HG03103 (cell line): ENCODE data around the gene PIEZO1.

Source experiments
- ATAC-seq: cut with Tn5 transposase; IDR thresholded peaks from one replicate; pipeline ENCODE4 v1.9.1; 2021; ENCODE audit warnings: low read depth; ENCODE audit not compliant: unreplicated experiment

Gene PIEZO1

DNA sequence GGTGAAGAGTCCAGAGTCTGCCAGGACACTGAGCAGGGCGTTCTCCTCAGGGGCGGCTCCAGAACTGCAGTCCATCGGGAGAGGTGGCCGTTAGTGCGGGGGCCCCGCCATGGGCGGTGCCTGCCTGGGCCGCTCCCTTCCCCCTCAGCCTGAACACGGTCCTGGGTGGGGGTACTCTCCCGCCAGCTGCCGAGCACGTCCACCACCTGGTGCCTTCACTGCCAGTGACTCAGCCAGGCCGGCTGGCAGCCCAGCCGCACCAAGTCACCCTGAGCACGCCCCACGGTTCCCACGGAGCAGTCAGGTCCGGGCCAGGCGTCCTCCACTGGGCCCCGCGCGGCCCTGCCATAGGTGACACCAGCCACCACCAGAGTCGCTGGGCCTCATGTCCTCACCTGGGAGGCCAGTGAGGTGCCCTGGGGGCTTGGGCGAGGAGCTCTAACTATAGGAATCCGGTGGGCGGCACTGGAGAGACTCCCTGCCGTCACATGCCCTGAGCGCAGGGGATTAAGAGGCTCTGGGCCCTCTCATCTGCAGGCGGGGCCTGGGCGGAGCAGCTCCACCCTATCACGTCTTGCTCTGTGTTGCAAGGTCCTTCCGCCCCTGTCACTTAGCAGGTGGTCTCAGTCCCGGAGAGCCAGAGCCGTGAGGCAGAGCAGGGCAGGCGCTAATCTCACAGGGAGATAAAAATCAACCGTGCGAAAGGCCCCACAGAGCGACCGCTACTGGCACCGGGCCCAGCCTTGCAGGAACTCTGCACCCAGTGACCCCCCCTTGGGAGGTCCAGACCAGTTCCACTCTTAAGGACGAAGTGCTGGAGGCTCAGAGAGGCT is 14.3 kb downstream of the PIEZO1 start:
- no peak for ATAC-seq

DNA sequence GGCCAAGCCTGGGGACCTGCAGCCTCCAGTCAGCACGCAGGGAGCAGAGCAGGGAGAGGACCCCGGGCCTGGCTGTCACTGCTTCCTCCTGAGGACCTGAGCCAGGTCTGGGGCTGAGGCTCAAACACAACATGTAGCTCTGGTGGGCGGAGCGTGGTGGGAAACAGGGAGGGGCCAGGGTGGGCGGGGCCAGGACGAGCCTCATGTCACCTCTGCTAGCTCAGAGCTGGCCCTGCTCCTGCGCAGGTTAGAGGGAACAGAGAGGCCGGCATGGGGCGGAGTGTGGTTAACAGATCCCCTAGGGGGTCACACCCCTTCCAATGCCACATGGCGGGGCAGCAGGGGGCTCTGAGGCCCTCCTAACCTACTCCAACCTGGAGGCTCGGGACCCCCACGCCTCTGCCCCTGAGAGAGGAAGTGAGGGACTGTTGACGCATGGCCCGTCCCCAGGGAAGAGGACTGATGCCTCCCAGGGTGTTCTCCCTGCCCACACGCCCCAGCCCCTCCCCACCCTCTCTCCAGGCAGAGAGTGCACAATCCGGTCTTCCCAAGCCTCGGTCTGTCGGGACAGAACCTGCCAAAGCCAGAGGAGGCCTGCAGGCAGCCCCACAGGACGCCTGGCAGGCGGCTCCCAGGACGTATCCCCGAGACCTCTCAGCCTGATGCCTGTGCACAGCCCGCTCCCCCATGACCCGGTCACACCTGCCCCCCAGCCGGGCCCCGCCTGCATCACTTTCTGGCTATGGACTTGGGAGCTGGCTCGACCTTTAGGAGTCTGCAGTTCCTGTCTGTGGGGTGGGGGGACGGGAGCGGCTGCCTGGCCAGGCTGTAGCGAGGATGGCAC is 15.2 kb downstream of the PIEZO1 start:
- no peak for ATAC-seq

DNA sequence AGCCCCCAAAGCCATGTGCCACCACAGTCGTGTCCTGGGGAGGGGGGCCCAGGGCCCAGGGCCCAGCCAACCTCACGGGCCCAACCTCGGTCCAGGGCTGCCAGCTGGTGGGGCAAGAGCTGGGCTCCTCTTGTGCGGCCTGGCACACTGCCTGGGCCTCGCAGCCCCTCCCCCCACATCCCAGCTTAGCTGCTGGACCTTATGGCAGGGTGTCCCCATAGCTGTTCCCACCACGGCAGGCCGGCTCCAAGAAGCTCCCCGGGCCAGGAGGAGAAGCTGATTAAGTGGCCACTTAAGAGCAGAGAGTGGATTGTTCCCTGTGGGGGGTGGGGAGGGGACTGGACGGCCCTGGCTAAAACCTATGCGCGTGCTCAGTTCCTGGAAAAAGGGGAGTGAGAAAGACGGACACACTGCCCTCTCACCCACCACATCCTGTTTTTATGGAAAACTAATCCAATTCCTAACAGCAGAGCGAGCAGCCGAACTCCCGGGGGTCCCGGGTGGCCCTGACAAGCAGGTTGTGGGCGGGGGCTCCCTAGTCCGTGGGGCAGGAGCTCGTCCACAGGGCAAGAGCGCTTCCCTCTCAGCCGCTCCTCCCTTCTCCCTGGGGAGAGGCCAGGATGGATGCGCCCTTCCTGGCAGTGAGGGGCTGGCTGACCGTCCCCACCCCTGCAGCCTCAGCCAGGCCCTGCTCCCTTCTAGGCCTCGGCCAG is 16.8 kb downstream of the PIEZO1 start:
- ATAC-seq = no peak

DNA sequence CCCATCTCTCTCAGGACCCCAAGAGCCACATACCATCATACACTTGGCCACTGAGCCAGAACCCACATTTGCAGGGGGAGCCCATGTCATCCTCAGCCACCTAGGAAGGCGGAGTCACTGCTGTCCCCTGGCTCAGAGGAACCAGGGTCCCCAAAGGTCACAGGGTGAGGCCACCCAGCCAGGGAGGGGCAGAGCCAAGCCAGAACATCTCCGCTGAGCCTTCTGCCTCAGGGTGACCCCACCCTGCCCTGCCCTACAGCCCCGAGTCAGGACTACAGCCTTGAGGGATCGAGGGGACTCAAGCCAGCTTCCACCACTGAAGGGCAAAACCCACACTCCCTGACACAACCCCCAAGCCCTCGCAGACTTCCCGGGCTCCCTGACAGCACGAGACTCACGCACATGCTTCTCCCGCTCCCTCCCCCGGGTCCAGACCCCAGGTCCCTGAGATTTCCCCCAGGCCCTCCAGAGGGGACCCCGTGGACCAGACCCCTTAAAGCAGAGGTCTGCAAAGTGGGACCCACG is 17.4 kb downstream of the PIEZO1 start:
- no peak for ATAC-seq

DNA sequence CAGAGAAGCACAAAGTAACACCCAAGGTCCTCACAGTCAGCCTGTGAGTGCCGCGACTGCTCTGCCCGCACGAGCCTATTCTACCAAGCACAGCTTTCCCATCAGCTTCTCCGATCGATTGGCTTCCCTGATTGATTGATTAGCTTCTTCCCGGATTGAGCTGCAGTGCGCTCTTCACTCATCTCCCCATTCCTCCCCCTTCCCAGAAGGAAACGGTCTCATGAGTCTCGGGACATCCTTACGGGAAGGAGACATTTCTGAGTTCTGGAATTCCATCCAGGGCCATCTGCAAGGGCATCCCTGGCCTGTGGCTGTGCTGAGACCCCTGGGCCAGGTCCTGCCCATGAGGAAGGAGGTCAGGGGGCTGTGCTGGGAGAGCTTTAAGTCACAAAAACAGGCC is 18.0 kb downstream of the PIEZO1 start:
- ATAC-seq = no peak

DNA sequence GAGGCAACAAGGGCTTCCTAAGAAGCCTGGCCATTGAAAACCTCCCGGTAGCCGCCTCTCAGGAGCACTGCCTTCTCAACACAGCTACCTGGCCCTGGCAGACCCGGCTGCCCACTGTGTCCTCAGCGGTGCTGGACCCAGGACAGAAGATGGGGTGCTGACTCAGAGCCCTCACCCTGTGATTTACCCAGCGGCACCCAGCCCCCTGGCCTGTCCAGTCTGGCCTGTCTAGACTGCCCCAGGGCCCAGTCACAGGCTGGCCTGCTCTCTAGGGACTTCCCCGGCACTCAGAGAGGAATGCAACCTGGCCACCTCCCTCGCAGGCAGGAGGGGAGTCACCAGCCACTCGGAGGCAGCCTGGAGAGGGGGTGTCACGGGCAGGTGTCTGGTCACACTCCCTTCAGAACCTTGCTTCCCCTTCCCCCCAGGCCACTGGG is 20.1 kb downstream of the PIEZO1 start:
- no peak for ATAC-seq

DNA sequence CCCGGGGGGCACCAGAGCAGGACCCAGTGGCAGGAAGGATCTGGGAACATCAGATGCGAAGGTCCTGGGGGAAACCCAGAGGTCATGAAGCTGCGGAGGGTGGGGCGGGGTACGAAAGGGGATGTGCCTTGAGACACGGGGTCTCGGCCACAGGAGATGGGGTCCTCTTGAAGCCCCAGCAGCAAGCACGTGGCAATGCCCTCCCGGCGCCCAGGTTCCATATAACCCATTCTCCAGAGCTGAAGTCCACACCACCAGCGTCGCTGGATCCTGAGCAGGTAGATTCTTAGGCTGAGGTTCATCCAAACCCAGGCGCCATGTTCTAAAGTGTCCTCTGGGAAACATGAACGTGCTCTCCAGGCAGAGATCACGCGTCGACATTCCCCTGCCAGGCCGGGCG is 20.9 kb downstream of the PIEZO1 start:
- no peak for ATAC-seq

DNA sequence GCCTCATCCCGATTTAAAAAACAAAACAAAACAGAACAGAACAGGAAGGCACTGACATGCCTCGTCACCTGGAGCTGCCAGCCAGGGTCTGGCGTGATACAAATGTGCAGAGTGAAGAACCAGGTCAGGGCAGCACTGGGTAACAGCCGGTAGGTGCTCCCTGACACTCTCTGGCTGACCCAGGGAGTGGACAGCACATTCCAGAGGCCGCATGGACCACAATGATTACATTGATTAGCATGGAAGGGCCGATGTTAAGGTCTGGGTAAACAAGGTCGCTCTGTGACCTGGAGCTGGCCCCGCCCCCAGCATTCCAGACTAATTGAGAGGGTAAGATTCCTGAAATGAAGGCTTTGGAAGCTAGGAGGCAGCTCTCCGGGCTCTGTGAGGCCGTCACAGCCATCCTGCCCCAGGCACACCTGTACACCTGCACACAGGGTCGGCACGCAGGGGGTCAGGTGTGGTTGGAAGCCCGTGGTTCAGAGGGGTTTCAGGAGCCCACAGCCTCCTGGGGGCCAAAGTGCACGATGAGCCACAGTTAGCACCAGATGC is 21.4 kb downstream of the PIEZO1 start:
- ATAC-seq = no peak

DNA sequence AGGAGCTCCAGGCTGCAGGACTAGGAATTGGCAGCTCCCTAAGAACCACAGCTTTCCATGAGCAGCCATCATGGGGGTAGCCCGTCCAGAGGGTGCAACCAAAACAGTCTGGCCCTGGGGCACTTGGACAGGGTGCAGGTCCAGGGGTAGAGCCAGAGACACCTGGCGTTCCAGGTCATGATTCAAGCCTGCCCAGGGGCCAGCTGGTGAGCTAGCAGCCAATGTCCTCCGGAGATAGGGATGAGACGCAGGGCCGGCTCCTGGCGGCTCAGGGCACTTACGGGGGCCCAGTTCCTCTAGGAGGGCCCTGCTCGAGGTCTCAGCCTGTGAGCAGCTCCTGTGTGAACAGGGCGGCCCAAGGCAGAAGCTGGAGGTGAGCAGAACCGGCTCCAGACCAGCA is 22.1 kb downstream of the PIEZO1 start:
- ATAC-seq = no peak

DNA sequence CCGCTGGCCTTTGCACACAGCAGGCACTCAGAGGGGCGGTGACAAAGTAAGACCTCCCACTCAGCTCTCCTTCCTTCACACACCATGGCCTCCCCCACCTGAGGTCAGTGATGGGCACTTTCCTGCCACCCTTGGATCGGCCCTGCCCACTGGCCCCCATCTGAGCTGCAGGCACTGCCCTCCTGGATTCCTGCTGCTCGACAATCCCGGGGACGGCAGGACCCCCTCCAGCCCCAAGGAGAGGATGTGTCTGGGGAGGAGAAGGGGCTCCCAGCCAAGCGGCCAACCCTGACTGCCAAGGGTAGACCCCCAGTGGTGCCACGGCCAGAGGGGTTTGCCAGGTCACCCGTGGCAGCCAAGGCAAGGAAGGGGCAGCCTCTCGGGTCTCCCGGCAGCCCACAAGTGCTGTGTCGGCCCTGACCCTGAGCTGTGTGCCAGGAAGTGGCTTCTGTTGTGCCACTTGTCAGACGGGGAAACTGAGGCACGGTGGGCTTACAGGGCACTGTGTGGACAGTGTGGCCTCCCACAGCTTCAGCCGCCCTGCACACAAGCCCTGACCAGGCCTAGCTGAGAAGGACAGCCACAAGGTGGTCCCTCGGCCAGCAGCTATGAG is 22.7 kb downstream of the PIEZO1 start:
- ATAC-seq = no peak

DNA sequence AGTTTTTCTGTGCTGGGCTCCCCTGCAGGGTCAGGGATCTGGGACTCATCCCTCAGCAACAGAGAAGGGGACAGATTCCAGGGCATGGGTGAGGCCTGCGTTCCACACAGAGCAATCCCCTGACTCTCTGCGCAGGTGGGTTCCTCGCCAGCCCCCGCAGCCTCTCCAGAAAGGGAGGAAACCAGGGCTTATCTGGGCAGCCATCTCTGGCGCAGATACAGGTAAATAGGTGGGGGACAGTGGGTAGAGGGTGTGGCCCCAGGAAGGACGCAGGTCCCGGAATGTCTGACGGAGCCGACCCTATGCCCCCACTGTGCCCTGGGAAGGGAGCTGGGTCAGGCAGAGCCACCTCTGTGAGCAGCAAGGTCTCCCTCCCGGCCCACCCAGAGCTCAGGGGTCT is 23.2 kb downstream of the PIEZO1 start:
- no peak for ATAC-seq

DNA sequence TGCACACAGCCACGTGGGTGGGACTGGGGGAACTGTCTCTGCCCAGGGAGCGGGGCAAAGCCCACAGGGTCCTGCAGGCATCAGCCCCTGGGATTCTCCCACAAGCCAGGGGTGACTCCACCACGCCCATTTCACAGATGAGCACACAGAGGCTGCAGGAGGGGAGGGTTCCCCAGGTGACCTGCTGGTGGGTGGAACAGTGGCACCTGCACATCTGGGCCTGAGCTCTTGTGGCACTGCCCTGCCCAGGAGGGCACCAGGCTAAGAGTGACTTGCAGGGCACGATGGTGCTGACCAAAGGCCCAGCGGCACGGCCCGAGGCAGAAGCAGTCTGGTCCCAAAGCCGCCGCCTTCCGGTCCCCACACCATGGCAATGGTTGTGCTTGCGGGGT is 23.9 kb downstream of the PIEZO1 start:
- ATAC-seq = no peak

DNA sequence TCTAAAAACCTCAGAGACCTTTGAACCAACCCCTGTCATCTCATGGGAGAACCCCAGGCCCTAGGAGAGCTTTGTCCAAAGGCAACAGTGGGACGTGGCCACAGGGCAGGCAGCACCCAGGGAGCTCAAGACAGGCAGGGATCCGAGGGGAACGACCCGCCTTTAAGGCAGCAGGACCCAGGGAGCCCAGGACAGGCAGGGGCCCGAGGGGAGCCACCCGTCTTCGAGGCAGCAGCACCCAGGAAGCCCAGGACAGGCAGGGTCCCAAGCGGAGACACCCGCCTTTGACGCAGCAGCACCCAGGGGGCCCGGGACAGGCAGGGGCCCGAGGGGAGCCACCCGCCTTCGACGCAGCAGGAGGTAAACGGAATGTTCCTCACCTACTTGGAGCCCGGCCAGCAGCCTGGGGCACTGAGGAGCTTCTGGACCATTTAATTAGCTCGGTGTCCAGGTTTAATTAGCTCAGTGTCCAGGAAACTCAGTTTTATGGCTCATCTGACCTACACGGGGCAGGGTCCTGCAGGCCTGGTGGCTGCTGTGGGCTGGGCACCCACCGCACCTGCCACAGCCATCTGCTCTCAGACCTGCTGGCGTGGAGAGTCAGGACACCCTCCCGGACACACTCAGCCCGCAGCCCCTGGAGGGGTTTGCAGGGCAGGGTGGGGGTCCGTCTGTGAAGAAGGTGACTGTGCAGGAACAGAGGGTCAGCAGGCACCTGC is 24.4 kb downstream of the PIEZO1 start:
- ATAC-seq = no peak

DNA sequence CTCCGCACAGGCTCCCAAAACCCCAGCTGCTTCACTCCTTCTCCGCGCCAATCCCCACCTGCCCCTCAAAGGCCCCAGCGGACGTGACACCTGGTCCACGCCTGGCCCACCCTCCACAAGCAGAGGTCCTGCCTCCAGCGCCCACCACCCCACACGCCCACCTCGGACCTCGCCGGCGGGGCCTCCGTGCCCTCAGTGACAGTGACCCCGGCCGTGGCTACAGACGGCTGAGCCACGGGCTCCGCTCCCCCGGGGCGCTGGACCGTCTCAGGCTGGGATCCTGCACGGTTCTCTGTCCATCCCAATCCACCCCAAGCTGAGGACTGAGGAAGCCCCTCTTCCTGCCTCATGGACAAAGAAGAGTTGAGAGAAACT is 25.1 kb downstream of the PIEZO1 start:
- ATAC-seq = no peak

DNA sequence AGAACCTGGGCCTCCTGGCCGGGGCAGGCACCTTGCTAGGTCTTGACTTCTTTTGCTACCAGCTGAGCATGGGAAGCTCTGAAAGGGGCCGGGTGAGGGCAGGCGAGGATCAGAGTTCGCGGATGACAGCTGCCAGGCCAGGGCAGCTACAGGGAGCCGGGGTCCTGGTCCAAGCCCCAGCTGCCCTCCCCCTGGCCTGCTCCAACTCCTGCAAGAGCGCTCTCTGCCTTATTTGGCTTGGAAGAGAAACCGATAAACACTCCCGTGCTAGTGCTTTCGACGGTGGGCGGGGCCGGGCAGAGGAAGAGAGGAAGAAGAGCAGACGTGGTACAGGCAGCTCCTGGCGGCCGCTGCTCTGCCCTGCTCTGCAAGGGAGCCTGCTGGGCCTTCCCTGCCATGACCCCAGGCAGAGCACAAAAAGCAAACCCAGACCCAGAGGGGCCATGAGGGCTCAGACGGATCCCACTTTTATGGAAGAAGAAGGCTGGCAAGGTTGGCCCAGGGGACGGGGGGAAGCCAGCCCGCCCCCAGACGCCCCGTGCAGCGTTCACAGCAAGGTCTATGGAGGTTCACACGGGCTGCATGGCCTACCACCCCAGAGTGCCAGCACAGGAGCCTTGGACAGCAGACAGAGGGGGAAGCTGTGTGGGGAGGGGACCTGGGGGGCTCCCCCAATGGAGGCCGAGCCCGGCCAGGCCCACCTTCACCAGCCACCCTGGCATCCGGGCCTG is 25.6 kb downstream of the PIEZO1 start:
- ATAC-seq = no peak

DNA sequence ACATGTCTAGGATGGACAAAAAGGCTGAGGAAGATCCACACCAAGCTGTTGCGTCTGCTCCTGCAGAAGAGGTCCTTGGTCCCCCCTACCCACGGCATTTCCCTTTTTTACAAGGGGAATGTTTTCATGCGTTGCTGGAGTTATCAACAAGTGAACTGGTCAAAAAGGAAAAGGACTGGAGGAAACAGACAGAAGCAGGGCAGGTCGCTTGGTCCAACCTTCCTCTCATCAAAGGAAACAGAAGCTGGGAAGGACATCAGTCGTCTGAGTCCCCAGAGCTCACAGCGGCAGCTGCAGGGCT is 26.1 kb downstream of the PIEZO1 start:
- no peak for ATAC-seq

DNA sequence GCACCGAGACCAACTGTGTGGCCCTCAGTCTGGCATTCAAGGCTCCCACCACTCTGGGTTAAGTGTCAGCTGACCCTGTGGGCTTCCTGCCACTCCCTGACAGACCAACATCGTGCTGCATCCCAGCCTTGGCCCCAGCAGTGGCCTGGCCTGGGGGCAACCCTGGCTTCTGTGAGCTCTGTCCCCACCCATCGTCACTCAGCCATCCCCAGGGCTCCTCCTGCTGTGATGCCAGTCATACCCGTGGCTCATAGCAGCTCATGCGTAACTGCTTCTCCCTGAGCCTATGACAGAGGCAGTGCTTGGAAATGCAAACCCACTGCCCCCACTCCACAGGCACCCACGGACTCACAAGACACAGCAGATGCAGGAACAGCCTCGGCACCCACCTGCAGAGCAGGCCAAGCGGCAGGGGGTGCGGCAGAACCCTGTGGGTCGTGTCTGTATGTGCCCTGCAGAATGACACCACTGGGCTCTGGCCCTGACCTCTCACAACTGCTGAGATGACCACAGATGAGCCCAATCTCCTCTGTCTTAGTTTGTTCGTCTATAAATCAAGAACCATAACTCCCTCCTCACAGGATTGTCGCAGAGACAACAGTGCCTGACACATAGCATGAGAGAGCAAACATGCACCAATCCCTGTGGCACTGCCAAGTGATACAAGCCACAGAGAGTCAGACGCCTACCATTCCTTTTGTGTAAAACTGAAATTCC is 26.6 kb downstream of the PIEZO1 start:
- no peak for ATAC-seq

DNA sequence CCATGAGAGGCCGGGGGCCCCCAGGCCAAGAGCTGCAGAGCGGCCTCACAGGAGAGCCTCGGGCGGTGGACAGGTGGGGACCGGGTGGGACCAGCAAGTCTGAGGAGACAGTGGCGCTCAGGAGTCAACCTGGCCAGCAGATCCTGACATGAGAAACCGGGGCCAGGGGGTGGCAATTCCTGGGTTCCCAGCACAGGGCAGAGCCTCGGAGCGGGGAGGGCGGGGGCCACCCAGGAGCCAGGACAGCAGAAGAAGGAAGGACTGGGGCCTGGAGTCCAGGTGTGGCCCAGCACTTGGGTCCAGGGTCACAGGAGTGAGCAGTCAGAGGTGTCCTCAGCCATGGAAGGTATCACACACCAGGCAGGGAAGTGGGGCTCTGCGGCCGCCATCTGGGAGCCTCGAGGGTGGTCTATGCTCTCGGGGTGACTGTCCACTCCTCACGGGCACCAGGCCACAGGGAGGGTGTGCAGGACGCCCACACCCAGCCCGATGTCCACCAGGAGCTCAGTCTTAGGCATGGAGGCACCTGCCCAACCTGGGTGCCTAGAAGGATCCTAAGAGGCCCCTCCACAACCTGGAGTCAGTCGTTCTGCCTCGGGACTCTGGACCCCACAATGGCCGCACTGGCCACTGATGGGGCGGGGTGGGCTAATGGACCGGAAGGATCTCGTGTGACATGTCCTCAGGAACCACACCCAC is 29.1 kb downstream of the PIEZO1 start:
- no peak for ATAC-seq
